Activated CD4-positive, alpha-beta memory T cell treated with anti-CD3 and anti-CD28 coated beads, Interleukin-2, amount 10 ng/mL, durations not matched to agents 7 days and 5 days (primary cell): ENCODE measurements around the gene SPDYE17. TPM values are rescaled to one million over a fixed set of nuclear protein-coding genes. Genes with fewer than 3 reads are reported as not detected.
"Not testable (repeated sequence)": the region's sequence is repeated elsewhere in the genome, so short reads cannot be mapped to it uniquely, and the experiment has no call there.

Experiments
- CTCF ChIA-PET: fragments of 350-600 bp; sonication (Branson Sonifier 250); formaldehyde crosslinking; loops from one replicate; lab custom pipeline; 2021; ENCODE audit warnings: antibody characterized with exemption, inconsistent platforms; lab: Charles Lee
- POLR2A ChIA-PET: fragments of 350-600 bp; sonication (Branson Sonifier 250); formaldehyde crosslinking; loops from one replicate; lab custom pipeline; 2021; ENCODE audit warnings: antibody characterized with exemption; lab: Charles Lee
- DNase-seq: peaks from one replicate; pipeline ENCODE4 v3.0.0-alpha.2; 2020
- H3K27ac Mint-ChIP-seq: one replicate; pipeline ENCODE4 v1.8.0; 2021; ENCODE audit warnings: mild to moderate bottlenecking, mixed read lengths
- H3K27me3 Mint-ChIP-seq: one replicate; pipeline ENCODE4 v1.8.0; 2021; ENCODE audit warnings: mixed read lengths
- H3K36me3 Mint-ChIP-seq: one replicate; pipeline ENCODE4 v1.8.0; 2021; ENCODE audit warnings: low read depth, mixed read lengths
- H3K4me1 Mint-ChIP-seq: one replicate; pipeline ENCODE4 v1.8.0; 2021; ENCODE audit warnings: mixed read lengths
- H3K4me3 Mint-ChIP-seq: one replicate; pipeline ENCODE4 v1.8.0; 2021; ENCODE audit warnings: mild to moderate bottlenecking, mixed read lengths
- H3K9me3 Mint-ChIP-seq: one replicate; pipeline ENCODE4 v1.8.0; 2021; ENCODE audit warnings: mixed read lengths
- total RNA-seq, 2 experiments: library from RNA; stranded (reverse); gene quantifications; one replicate each; pipeline ENCODE4 v1.2.3, GENCODE V29; 2021

The SPDYE17 gene, protein sequence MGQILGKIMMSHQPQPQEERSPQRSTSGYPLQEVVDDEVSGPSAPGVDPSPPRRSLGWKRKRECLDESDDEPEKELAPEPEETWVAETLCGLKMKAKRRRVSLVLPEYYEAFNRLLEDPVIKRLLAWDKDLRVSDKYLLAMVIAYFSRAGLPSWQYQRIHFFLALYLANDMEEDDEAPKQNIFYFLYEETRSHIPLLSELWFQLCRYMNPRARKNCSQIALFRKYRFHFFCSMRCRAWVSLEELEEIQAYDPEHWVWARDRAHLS
- total RNA-seq: not detected

DNA sequence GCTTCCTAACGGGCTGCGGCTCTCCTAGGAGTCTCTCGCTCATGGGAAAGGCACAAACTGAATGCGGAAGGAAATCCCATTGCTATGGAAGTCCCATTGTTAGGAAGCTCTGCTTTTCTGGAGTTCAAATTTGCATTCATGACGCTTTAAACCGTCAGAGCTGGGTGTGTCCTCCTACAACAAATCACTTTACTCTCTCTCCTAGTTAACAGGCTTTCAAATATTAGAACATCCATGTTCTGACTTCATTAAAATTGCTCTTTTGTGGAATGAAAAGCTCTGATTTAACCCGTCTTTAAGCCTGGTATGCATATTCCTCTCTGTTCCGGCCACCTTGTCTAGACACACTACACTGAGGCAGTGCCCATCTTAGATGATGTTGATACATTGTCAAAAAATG is at the start of gene SPDYE17:
Gene SPDYE17 (minus strand): TSS at position 101 of the 400 bp plus-strand sequence. CDS start 1,791 bp downstream, outside the sequence.
- H3K27ac Mint-ChIP-seq, DNase-seq, H3K9me3 Mint-ChIP-seq, H3K36me3 Mint-ChIP-seq, CTCF ChIA-PET, H3K4me1 Mint-ChIP-seq, H3K4me3 Mint-ChIP-seq, H3K27me3 Mint-ChIP-seq, POLR2A ChIA-PET: not testable (repeated sequence)

DNA sequence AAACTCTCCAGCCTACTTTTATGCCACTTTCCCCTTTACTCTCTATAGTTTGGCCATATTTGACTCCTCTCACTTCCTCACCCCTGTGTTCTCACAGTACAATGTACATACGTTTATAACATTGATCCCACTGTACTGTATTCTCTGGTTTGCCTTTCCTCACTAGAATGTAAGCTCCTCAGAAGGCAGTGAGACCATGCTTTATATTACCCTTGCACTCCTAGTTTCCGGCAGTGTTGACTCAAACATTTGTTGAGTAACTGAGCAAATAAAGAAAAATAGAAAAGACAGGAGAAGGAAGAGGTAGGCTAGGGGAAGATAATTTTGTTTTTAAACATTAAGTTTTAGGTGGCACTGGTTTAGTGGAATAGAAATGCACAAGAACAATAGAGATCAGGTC is 48.1 kb upstream of the SPDYE17 start:
- H3K27ac Mint-ChIP-seq, POLR2A ChIA-PET, H3K9me3 Mint-ChIP-seq, H3K4me1 Mint-ChIP-seq, DNase-seq, H3K36me3 Mint-ChIP-seq, CTCF ChIA-PET, H3K27me3 Mint-ChIP-seq, H3K4me3 Mint-ChIP-seq: not testable (repeated sequence)

DNA sequence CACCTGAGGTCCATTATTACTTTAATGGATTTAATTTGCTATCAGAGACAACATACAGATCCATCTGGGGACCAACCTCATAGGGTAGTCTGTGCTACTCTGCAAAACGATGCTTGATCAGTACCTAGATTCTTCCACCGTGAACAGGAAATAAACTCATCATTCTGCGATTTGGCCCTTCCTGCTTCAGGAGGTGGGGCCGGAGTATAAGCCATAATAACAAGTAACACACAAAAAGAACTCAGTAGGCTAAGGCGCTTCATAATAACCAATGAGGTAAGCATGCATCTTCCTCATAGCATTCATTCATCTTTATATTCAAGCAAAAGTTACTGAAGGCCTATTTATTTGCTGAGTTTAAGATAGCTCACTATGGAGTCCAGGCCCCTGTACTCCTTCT is 47.5 kb upstream of the SPDYE17 start:
- DNase-seq, H3K36me3 Mint-ChIP-seq, CTCF ChIA-PET, H3K27ac Mint-ChIP-seq, POLR2A ChIA-PET, H3K9me3 Mint-ChIP-seq, H3K4me3 Mint-ChIP-seq, H3K4me1 Mint-ChIP-seq, H3K27me3 Mint-ChIP-seq: not testable (repeated sequence)

DNA sequence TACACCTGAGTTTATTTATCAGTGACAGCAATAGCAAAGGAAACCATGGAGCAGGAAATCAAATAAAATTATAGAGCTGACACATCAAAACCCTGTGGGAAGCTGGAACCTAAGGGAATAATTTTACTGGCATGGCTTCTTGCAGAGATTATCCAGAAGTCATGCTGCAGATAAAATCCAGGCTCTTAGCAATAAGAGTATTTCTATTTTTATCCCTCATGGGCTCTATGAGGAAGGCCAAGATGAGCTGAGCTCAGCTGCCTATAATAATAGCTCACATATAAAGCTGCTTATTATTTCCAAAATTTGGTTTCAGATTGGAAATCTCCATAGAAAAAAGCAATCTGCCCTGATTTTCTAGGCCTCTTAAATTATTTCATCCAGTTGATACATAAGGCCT is 47.0 kb upstream of the SPDYE17 start:
- H3K36me3 Mint-ChIP-seq: peaks cover 15% of the 10 kb centered on the region
- H3K27me3 Mint-ChIP-seq, DNase-seq, POLR2A ChIA-PET, H3K27ac Mint-ChIP-seq, CTCF ChIA-PET, H3K4me3 Mint-ChIP-seq, H3K4me1 Mint-ChIP-seq, H3K9me3 Mint-ChIP-seq: not testable (repeated sequence)

DNA sequence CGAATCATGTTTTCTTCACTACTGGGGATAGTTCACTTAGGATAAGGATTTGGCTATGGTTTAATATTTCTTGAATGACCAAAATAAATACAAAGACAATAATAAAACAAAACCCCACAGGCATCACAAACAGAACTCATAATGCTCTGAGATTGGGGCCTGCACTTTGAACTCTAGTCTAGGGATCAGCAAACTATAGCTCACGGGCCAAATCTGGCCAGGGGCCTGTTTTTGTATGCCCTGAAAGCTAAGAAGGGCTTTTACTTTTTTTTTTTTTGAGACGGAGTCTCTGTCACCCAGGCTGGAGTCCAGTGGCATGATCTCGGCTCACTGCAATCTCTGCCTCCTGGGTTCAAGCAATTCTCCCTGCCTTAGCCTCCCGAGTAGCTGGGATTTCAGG is 44.9 kb upstream of the SPDYE17 start:
- POLR2A ChIA-PET, H3K4me1 Mint-ChIP-seq, CTCF ChIA-PET, H3K27me3 Mint-ChIP-seq, H3K9me3 Mint-ChIP-seq, DNase-seq, H3K27ac Mint-ChIP-seq, H3K4me3 Mint-ChIP-seq: not testable (repeated sequence)
- H3K36me3 Mint-ChIP-seq: peaks cover 17% of the 10 kb centered on the region

DNA sequence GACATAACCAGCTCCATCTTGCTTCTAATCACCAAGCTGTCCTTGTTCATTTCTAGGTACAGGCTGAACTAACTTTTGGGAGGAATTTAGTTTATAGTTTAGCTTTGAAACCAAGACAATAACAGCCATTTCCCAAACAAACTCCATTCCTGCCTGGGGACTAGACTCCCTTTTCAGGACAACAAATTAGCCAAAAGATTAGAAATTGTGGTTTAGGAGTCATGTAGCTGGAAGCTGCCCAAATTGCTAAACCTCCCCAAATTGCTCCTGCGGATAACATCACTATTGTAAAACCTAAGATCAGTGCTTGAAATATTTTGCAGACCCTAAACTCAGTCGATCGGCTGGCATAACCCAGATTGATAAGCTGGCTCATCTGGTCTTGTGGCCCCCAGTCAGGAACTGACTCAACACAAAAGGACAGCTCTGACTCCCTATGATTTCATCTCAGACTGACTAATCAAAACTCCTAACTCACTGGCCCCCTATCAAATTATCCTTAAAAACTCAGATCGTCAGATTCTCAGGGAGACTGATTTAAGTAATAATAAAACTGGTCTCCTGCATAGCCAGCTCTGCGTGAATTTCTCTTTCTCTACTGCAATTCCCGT is 42.7 kb upstream of the SPDYE17 start:
- POLR2A ChIA-PET, DNase-seq, H3K27ac Mint-ChIP-seq, H3K4me1 Mint-ChIP-seq, H3K4me3 Mint-ChIP-seq, H3K27me3 Mint-ChIP-seq, CTCF ChIA-PET, H3K9me3 Mint-ChIP-seq: not testable (repeated sequence)
- H3K36me3 Mint-ChIP-seq: peaks cover 30% of the 10 kb centered on the region

DNA sequence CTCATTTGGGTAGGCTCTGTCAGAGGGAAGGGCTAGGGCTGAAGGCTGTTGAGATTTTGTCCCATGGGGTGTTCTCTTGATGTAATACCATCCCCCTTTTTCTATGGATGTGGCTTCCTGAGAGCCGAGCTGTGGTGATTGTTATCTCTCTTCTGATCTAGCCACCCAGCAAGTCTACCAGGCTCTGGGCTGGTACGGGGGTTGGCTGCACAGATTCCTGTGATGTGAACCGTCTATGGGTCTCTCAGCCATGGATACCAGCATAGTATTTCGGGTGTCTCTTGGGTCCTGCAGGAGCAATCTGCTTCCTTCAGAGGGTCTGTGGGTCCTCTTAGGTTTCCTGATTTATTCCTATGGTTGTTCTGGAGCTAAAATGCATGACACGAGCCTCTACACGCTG is 38.9 kb upstream of the SPDYE17 start:
- H3K9me3 Mint-ChIP-seq, POLR2A ChIA-PET, DNase-seq, H3K27ac Mint-ChIP-seq, H3K4me3 Mint-ChIP-seq, CTCF ChIA-PET, H3K27me3 Mint-ChIP-seq: not testable (repeated sequence)
- peaks cover 38% of the 10 kb centered on the region for H3K36me3 Mint-ChIP-seq
- peaks cover 16% of the 10 kb centered on the region for H3K4me1 Mint-ChIP-seq

DNA sequence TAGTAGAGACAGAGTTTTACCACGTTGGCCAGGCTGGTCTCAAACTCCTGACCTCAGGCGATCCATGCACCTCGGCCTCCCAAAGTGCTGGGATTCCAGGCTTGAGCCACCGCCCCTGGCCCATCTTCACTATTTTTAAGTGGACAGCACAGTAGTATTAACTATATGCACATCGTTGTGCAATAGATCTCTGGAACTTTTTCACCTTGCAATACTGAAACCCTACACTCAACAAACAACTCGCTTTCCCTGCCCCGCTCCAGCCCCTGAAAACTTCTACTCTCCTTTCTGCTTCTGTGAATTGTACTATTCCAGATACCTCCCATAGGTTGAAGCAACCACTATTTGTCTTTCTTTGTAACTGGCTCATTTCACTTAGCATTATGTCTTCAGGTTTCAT is 33.7 kb upstream of the SPDYE17 start:
- DNase-seq, H3K27ac Mint-ChIP-seq, H3K4me3 Mint-ChIP-seq, POLR2A ChIA-PET, CTCF ChIA-PET, H3K27me3 Mint-ChIP-seq, H3K9me3 Mint-ChIP-seq: not testable (repeated sequence)
- H3K36me3 Mint-ChIP-seq: peaks cover 19% of the 10 kb centered on the region
- peaks cover 12% of the 10 kb centered on the region for H3K4me1 Mint-ChIP-seq

DNA sequence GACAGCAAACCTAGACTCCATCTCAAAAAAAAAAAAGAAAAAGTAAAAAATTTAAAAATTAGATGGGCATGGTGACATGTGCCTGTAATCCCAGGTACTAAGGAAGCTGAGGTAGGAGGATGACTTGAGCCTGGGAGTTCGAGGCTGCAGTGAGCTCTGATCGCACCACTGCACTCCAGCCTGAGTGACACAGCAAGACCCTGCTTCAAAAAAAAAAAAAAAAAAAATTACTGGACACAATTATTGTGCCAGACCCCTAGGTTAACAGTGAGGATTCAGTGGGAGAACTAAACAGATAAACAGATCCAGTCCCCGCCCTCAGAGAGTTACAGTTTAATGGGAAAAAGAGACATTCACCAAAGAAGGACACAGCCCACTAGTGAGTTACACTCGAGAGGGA is 31.6 kb upstream of the SPDYE17 start:
- H3K9me3 Mint-ChIP-seq, CTCF ChIA-PET, H3K4me3 Mint-ChIP-seq, H3K36me3 Mint-ChIP-seq, H3K4me1 Mint-ChIP-seq, H3K27ac Mint-ChIP-seq, H3K27me3 Mint-ChIP-seq, POLR2A ChIA-PET, DNase-seq: not testable (repeated sequence)

DNA sequence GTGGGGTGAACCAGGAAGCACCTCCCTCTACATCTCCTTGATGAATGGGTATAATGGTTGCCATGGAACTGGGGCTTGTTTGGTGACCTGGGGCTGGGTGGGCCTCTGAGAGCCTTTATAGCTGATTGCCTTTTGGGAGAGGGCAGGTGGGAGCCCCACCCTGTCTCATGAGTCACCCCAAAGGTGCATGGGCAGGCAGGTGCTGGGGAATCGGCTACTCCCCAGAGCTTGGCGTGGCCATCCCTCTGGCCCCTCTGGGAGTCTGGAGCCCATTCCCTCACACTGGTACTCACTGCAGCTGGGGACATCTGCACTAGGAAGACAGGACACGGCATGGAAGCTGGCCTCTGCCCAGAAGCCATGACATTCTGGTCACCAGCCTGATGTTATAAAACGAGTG is 30.4 kb upstream of the SPDYE17 start, which contains the start of gene SPDYE18:
Gene SPDYE18 (minus strand): TSS at position 2 of the 400 bp plus-strand sequence. CDS start 2,046 bp downstream, outside the sequence.
- H3K36me3 Mint-ChIP-seq, H3K27ac Mint-ChIP-seq, H3K4me1 Mint-ChIP-seq, H3K27me3 Mint-ChIP-seq, H3K4me3 Mint-ChIP-seq, CTCF ChIA-PET, H3K9me3 Mint-ChIP-seq, DNase-seq, POLR2A ChIA-PET: not testable (repeated sequence)

DNA sequence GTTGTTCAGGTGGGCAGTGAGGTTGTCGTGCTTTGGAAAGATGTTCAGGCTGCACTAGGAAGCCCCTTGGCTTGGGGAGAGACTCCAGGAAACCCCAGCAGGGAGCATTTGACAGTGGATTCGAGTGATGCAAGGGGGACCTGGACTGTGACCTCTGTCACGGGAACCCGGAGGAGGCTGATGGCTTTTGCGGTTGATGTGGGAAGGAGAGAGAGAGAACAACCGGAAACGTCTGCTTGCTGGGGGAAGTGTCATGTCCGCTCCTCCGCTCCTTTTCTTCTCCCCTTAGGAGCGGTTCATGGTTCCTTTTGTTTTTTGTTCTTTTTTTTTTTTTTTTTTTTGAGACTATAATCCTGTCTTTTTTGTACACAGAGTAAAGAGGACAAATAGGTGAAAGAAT is 5.8 kb downstream of the SPDYE17 start:
- H3K9me3 Mint-ChIP-seq, H3K27me3 Mint-ChIP-seq, H3K27ac Mint-ChIP-seq, DNase-seq, POLR2A ChIA-PET, H3K36me3 Mint-ChIP-seq, H3K4me3 Mint-ChIP-seq, H3K4me1 Mint-ChIP-seq, CTCF ChIA-PET: not testable (repeated sequence)

DNA sequence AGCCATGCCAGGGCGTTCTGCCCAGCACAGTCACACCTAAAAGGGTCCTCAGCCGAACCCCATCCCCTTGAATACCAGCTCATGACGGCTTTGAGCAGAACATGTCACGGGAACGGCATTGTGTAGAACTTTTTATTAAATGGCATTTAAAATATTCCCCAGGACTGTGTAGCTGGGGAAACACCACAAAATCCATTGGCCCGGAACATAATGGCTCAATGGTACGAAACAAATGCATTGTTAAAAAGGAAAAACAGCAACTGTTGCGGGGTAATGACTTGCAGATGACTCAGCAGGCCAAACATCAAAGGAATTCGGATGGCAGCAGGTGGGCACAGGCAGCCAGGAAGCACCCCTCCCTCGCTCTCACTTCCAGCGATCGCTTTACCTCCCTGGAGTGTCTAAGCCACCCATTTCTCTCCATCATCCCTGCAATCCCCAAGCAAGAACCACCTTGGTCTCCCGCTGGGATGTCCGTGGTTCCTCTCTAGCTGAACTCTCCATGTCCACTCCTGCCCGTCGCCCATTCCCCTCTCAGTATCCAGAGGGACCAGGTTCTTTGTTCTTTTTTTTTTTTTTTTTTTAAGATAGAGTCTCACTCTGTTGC is 22.0 kb downstream of the SPDYE17 start:
- H3K4me3 Mint-ChIP-seq, H3K27me3 Mint-ChIP-seq, H3K4me1 Mint-ChIP-seq, H3K36me3 Mint-ChIP-seq, H3K27ac Mint-ChIP-seq, CTCF ChIA-PET, DNase-seq, H3K9me3 Mint-ChIP-seq, POLR2A ChIA-PET: not testable (repeated sequence)

DNA sequence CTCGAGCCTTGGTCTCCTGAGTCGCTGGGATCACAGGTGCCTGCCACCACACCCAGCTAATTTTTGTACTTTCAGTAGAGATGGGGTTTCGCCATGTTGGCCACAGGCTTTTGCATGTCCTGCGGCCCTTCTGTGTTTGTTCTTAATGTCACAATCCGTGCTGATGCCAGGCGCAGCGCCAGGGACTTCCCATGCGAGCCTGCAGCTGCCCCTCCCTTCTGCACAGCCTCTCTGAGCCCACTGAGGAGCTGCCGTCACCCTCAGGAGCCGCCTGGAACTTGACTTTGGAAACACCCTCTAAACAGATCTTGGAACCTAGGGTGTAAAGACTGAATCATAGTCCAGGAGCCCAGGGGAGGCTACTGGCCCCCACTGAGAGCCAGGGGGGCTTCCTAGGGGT is 24.2 kb downstream of the SPDYE17 start:
- H3K36me3 Mint-ChIP-seq, H3K4me1 Mint-ChIP-seq, H3K4me3 Mint-ChIP-seq, CTCF ChIA-PET, POLR2A ChIA-PET, H3K27me3 Mint-ChIP-seq, DNase-seq, H3K9me3 Mint-ChIP-seq, H3K27ac Mint-ChIP-seq: not testable (repeated sequence)
